HG03025 (cell line): ENCODE data around the gene APBB1IP.

Source experiments
- ATAC-seq: cut with Tn5 transposase; IDR thresholded peaks from one replicate; pipeline ENCODE4 v1.9.1; 2021; ENCODE audit warnings: mild to moderate bottlenecking, moderate library complexity; ENCODE audit not compliant: unreplicated experiment, low FRiP score

Gene APBB1IP

DNA sequence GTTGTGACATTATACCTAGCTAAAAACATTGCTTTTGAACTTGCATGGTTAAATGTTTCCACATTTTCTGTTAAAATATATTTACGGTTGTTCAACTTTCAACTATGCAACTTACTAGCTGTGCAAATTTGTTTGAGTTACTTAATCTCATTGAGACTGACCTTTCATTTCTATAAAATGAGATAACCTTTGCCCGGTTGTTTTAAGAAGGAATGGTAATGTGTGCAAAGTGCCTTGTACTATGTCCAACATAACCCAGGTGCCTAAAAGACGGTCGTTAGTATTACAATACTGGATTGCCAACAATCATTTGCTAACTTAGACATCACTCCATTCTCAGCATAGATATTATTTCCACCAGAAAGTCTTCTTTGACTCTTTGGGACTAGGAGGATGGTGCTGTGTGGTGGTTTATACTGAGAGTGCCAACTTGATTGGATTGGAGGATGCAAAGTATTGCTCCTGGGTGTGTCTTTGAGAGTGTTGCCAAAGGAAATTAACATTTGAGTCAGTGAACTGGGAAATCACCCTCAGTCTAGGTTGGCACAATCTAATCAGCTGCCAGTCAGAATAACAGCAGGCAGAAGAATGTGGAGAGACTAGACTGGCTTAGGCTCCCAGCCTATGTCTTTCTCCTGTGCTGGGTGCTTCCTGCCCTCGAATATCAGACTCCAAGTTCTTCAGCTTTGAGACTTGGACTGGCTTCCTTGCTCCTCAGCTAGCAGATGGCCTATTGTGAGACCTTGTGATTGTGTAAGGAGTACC is 174.2 kb downstream of the APBB1IP start:
- ATAC-seq, result no peak
